Measurements from ENCODE around the gene DENND4B. TPM values are rescaled to one million over a fixed set of nuclear protein-coding genes. Genes with fewer than 3 reads are reported as not detected.

DENND4B gene
- total and polyA plus RNA-seq, 9 of the 15 experiments (the other 6 are each of a cell fraction or from before 2014, with no cell fraction given): 9.5 to 80.5 (median 23.1) TPM

DNA sequence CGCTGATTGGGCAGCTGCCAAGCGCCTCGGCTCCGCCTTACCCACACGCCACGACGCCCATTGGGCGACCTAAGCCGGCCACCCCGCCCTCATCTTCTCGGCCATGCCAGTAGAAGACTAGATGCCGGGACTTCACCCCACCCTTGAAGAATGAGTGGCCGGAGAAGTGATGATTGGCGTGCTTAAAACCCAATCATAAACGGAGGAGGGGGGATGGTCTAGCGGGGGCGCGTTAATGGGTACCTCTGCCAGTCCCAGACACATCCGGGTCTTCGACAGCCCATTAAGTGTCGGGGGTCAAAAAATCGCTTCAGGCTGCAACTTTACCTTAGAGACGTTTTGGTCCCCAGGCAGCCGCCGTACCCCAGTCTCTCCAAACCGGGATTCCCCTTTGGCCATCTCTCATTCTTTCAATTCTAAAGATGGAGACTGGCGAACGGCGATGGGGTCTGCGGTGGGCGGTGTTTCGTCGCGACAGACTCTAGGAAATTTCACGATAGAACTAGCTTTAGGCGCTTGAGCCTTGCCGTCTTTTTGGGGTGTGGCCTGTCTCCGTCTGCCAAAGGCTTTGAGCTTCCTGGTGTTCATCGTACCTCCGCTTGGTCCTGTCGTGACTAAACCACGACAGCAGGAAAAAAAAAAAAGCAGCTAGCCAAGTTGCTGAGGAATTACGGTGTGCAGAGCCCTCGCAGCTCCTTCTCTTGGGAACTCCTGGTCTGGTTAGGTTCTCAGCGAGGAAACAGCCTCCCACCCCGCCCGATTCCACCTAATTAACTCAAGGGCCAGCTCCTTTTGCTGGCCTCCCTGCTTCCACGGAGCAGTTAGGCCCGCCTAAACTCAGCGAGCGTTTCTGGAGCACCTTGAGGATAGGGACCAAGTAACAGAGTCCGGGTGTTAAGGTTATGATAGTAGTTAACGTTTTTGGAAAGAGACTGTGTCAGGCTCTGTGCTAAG lies 23.3 kb downstream of the DENND4B start, which contains the start of gene GATAD2B (continued):
- TF ChIP-seq, protein P1, sequence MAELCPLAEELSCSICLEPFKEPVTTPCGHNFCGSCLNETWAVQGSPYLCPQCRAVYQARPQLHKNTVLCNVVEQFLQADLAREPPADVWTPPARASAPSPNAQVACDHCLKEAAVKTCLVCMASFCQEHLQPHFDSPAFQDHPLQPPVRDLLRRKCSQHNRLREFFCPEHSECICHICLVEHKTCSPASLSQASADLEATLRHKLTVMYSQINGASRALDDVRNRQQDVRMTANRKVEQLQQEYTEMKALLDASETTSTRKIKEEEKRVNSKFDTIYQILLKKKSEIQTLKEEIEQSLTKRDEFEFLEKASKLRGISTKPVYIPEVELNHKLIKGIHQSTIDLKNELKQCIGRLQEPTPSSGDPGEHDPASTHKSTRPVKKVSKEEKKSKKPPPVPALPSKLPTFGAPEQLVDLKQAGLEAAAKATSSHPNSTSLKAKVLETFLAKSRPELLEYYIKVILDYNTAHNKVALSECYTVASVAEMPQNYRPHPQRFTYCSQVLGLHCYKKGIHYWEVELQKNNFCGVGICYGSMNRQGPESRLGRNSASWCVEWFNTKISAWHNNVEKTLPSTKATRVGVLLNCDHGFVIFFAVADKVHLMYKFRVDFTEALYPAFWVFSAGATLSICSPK (IDR thresholded peaks at IDR 0.05; ENCODE audit: borderline replicate concordance): peak; percentile 98
- TF ChIP-seq ASH1L (IDR thresholded peaks at IDR 0.05; ENCODE audit: borderline replicate concordance, low read depth, partially characterized antibody): peak; percentile 96
- peak; percentile 81; the same call in 1 of the 2 replicates for TF ChIP-seq ZBTB7A (IDR thresholded peaks at IDR 0.05; ENCODE audit: borderline replicate concordance, control insufficient read depth, low read depth, low read length)
- TF ChIP-seq, protein P2, sequence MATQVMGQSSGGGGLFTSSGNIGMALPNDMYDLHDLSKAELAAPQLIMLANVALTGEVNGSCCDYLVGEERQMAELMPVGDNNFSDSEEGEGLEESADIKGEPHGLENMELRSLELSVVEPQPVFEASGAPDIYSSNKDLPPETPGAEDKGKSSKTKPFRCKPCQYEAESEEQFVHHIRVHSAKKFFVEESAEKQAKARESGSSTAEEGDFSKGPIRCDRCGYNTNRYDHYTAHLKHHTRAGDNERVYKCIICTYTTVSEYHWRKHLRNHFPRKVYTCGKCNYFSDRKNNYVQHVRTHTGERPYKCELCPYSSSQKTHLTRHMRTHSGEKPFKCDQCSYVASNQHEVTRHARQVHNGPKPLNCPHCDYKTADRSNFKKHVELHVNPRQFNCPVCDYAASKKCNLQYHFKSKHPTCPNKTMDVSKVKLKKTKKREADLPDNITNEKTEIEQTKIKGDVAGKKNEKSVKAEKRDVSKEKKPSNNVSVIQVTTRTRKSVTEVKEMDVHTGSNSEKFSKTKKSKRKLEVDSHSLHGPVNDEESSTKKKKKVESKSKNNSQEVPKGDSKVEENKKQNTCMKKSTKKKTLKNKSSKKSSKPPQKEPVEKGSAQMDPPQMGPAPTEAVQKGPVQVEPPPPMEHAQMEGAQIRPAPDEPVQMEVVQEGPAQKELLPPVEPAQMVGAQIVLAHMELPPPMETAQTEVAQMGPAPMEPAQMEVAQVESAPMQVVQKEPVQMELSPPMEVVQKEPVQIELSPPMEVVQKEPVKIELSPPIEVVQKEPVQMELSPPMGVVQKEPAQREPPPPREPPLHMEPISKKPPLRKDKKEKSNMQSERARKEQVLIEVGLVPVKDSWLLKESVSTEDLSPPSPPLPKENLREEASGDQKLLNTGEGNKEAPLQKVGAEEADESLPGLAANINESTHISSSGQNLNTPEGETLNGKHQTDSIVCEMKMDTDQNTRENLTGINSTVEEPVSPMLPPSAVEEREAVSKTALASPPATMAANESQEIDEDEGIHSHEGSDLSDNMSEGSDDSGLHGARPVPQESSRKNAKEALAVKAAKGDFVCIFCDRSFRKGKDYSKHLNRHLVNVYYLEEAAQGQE (IDR thresholded peaks at IDR 0.05; ENCODE audit: borderline replicate concordance): peak; percentile 39; the same call in 1 of the 2 replicates
- TF ChIP-seq, protein P2 (CRISPR knock-in tag; IDR thresholded peaks at IDR 0.05; ENCODE audit: low read depth): no peak
- TF ChIP-seq, protein P3, sequence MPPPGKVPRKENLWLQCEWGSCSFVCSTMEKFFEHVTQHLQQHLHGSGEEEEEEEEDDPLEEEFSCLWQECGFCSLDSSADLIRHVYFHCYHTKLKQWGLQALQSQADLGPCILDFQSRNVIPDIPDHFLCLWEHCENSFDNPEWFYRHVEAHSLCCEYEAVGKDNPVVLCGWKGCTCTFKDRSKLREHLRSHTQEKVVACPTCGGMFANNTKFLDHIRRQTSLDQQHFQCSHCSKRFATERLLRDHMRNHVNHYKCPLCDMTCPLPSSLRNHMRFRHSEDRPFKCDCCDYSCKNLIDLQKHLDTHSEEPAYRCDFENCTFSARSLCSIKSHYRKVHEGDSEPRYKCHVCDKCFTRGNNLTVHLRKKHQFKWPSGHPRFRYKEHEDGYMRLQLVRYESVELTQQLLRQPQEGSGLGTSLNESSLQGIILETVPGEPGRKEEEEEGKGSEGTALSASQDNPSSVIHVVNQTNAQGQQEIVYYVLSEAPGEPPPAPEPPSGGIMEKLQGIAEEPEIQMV (tag; conservative IDR thresholded peaks at IDR 0.05; ENCODE audit: low read depth): no peak
- TF ChIP-seq MTA3 (IDR thresholded peaks at IDR 0.05; ENCODE audit: borderline replicate concordance): peak; percentile 96
- TF ChIP-seq EP400 (IDR thresholded peaks at IDR 0.05): peak; percentile 74
- TF ChIP-seq, protein P4, sequence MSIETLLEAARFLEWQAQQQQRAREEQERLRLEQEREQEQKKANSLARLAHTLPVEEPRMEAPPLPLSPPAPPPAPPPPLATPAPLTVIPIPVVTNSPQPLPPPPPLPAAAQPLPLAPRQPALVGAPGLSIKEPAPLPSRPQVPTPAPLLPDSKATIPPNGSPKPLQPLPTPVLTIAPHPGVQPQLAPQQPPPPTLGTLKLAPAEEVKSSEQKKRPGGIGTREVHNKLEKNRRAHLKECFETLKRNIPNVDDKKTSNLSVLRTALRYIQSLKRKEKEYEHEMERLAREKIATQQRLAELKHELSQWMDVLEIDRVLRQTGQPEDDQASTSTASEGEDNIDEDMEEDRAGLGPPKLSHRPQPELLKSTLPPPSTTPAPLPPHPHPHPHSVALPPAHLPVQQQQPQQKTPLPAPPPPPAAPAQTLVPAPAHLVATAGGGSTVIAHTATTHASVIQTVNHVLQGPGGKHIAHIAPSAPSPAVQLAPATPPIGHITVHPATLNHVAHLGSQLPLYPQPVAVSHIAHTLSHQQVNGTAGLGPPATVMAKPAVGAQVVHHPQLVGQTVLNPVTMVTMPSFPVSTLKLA (conservative IDR thresholded peaks at IDR 0.05): peak in 1 of 2 experiments; percentile 61; a peak in 2 of 4 replicates
- peak; percentile 64 to 66; a peak in 3 of 4 replicates for TF ChIP-seq NRF1 (conservative IDR thresholded peaks at IDR 0.05 in 1 of 2, IDR thresholded peaks at IDR 0.05 in 1 of 2)

All from K562 (cell line).